H1 (cell line): ENCODE results near the gene ATXN2.

ENCODE experiments used
- ATF2 ChIP-seq: IDR thresholded peaks from 2 replicates; pipeline ENCODE4 v1.6.1; 2012; ENCODE audit warnings: low read length, inconsistent platforms
- BRCA1 ChIP-seq: IDR thresholded peaks from 2 replicates; pipeline ENCODE4 v1.6.1; 2012; ENCODE audit warnings: low read depth, low read length, improper control_type of control experiment
- CTCF ChIP-seq, 3 experiments: IDR thresholded peaks; 1 replicate in 2 of 3; 2 replicates in 1 of 3; pipeline versions ENCODE4 v1.5.1 to v1.6.1; 2011; ENCODE audit warnings: low read length in 3 of 3, mild to moderate bottlenecking in 3 of 3, inconsistent platforms in 2 of 3, low read depth in 1 of 3, moderate library complexity in 1 of 3; ENCODE audit not compliant: insufficient read depth in 1 of 3; ENCODE audit errors: control extremely low read depth in 1 of 3
- EP300 ChIP-seq, 2 experiments: IDR thresholded peaks; 1 replicate in 1 of 2; 2 replicates in 1 of 2; pipeline ENCODE4 v1.6.1; 2011 to 2012; ENCODE audit warnings: low read depth in 2 of 2, low read length in 2 of 2, mild to moderate bottlenecking in 2 of 2, borderline replicate concordance in 1 of 2, inconsistent platforms in 1 of 2, moderate library complexity in 1 of 2
- EZH2 ChIP-seq: fragments of 200-600 bp; sonication (generic); IDR thresholded peaks from 2 replicates; pipeline ENCODE4 v1.7.1; 2012; ENCODE audit warnings: low read depth, mild to moderate bottlenecking, moderate library complexity, low read length, inconsistent platforms; ENCODE audit not compliant: severe bottlenecking
- KDM5A ChIP-seq: fragments of 200-600 bp; IDR thresholded peaks from 2 replicates; pipeline ENCODE4 v1.7.1; 2012; ENCODE audit warnings: mild to moderate bottlenecking, low read length, inconsistent platforms, mixed read lengths
- POLR2A ChIP-seq, 2 experiments: IDR thresholded peaks; 1 replicate in 1 of 2; 2 replicates in 1 of 2; pipeline ENCODE4 v1.6.1; 2011; ENCODE audit warnings: low read depth in 2 of 2, low read length in 2 of 2, mild to moderate bottlenecking in 2 of 2; ENCODE audit errors: control extremely low read depth in 1 of 2
- SIN3A ChIP-seq, 2 experiments: IDR thresholded peaks in 1 of 2; conservative IDR thresholded peaks in 1 of 2; 2 replicates each; pipeline ENCODE4 v1.6.1; 2011 to 2012; ENCODE audit warnings: low read length in 2 of 2, improper control_type of control experiment in 1 of 2, low read depth in 1 of 2, mild to moderate bottlenecking in 1 of 2
- SP2 ChIP-seq: IDR thresholded peaks from 2 replicates; pipeline ENCODE4 v1.6.1; 2012; ENCODE audit warnings: mild to moderate bottlenecking, low read length, inconsistent platforms
- YY1 ChIP-seq: IDR thresholded peaks from 2 replicates; pipeline ENCODE4 v1.6.1; 2011; ENCODE audit warnings: low read depth, mild to moderate bottlenecking, low read length

GRCh38 chr12:111446631-111447570 is 152.2 kb downstream of the ATXN2 start:
- TF ChIP-seq CTCF (IDR thresholded peaks at IDR 0.05; ENCODE audit: control extremely low read depth in 1 of 3, insufficient read depth in 1 of 3, low read depth in 1 of 3, low read length in 3 of 3), result no peak
- TF ChIP-seq POLR2A (IDR thresholded peaks at IDR 0.05; ENCODE audit: control extremely low read depth in 1 of 2, low read depth in 2 of 2, low read length in 2 of 2), result 0 out of 3 replicates have a peak, but pooled peaks of 1 of the 2 experiments have one; percentile 6
- no peak for TF ChIP-seq YY1
- no peak for TF ChIP-seq EP300 (IDR thresholded peaks at IDR 0.05; ENCODE audit: borderline replicate concordance in 1 of 2, low read depth in 2 of 2, low read length in 2 of 2)
- no peak for TF ChIP-seq KDM5A
- no peak for TF ChIP-seq SP2
- no peak for TF ChIP-seq EZH2
- no peak for TF ChIP-seq SIN3A (conservative IDR thresholded peaks at IDR 0.05 in 1 of 2, IDR thresholded peaks at IDR 0.05 in 1 of 2; ENCODE audit: low read depth in 1 of 2, low read length in 2 of 2)
- no peak for TF ChIP-seq BRCA1
- no peak for TF ChIP-seq ATF2
